ENCODE measurements around the gene TBXAS1. TPM values are rescaled to one million over a fixed set of nuclear protein-coding genes. Genes with fewer than 3 reads are reported as not detected.

The TBXAS1 gene
- total and polyA plus RNA-seq, 4 donors = 4.1 to 22.4 (median 12.2) TPM

- 91% methylated on average over 2 of the region's 2 CpGs for WGBS
- Histone ChIP-seq H3K36me3 (ENCODE audit: control insufficient read depth in 4 of 4, insufficient read depth in 3 of 4, low read depth in 1 of 4, low read length in 3 of 4) (no peaks in the 10 kb centered on the region), H3K4me1 (ENCODE audit: control insufficient read depth in 4 of 4, insufficient read depth in 4 of 4, low read length in 3 of 4) (peaks cover 0 to 6% (median 2%) of the 10 kb centered on the region in 4 donors)
Measured at GRCh38 chr7:139948167-139948566, 119.1 kb downstream of the TBXAS1 start.

GRCh38 chr7:139948587-139949335 is 119.7 kb downstream of the TBXAS1 start:
- WGBS = 80% methylated on average over 10 of the region's 10 CpGs
- Histone ChIP-seq H3K4me1 (ENCODE audit: control insufficient read depth in 4 of 4, insufficient read depth in 4 of 4, low read length in 3 of 4) (peaks cover 0 to 6% (median 2%) of the 10 kb centered on the region in 4 donors), H3K27me3 (ENCODE audit: control insufficient read depth in 4 of 4, insufficient read depth in 4 of 4, low read length in 3 of 4) (no peaks in the 10 kb centered on the region), H3K27ac (ENCODE audit: low read depth in 1 of 2, low read length in 2 of 2) (no peak overlapping the region), H3K36me3 (ENCODE audit: control insufficient read depth in 4 of 4, insufficient read depth in 3 of 4, low read depth in 1 of 4, low read length in 3 of 4) (no peaks in the 10 kb centered on the region), H3K9ac (ENCODE audit: low read depth in 1 of 2, low read length in 2 of 2) (no peak overlapping the region), H3K4me3 (ENCODE audit: low read depth in 1 of 3, low read length in 3 of 3) (no peak overlapping the region), H3K9me3 (ENCODE audit: control insufficient read depth in 4 of 4, low read length in 3 of 4) (peaks cover 0 to 10% (median 2%) of the 10 kb centered on the region in 4 donors)
- TF ChIP-seq SP1 (IDR thresholded peaks at IDR 0.05) (no peak), HNF4A (conservative IDR thresholded peaks at IDR 0.05) (no peak), MAX (IDR thresholded peaks at IDR 0.05) (no peak), FOXA2 (IDR thresholded peaks at IDR 0.05) (no peak), RAD21 (IDR thresholded peaks at IDR 0.05) (no peak), NR2F2 (IDR thresholded peaks at IDR 0.05) (no peak), JUND (IDR thresholded peaks at IDR 0.05) (no peak), CTCF (IDR thresholded peaks at IDR 0.05; ENCODE audit: low read depth, low read length, missing input control) (no peak), EGR1 (IDR thresholded peaks at IDR 0.05; ENCODE audit: low read depth in 2 of 2) (no peak), TAF1 (conservative IDR thresholded peaks at IDR 0.05) (no peak), FOXA1 (IDR thresholded peaks at IDR 0.05) (no peak)
- TF ChIP-seq, protein P1, sequence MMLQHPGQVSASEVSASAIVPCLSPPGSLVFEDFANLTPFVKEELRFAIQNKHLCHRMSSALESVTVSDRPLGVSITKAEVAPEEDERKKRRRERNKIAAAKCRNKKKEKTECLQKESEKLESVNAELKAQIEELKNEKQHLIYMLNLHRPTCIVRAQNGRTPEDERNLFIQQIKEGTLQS (IDR thresholded peaks at IDR 0.05) = no peak
- DNase-seq (ENCODE audit: low spot score) = no peak

More at GRCh38 chr7:139948167-139948566, 119.1 kb downstream of the TBXAS1 start:
- H3K9ac ChIP-seq (ENCODE audit: low read depth in 1 of 2, low read length in 2 of 2) = no peak overlapping the region
- no peaks in the 10 kb centered on the region for H3K27me3 ChIP-seq (ENCODE audit: control insufficient read depth in 4 of 4, insufficient read depth in 4 of 4, low read length in 3 of 4)
- TF ChIP-seq MAX (IDR thresholded peaks at IDR 0.05) (no peak), YY1 (IDR thresholded peaks at IDR 0.05) (no peak), HNF4A (conservative IDR thresholded peaks at IDR 0.05) (no peak), HNF4G (IDR thresholded peaks at IDR 0.05) (no peak), EGR1 (IDR thresholded peaks at IDR 0.05; ENCODE audit: low read depth in 2 of 2) (no peak)
- no peak overlapping the region for H3K4me3 ChIP-seq (ENCODE audit: low read depth in 1 of 3, low read length in 3 of 3)
- H3K27ac ChIP-seq (ENCODE audit: low read depth in 1 of 2, low read length in 2 of 2) = no peak overlapping the region
- H3K9me3 ChIP-seq (ENCODE audit: control insufficient read depth in 4 of 4, low read length in 3 of 4) = peaks cover 0 to 10% (median 2%) of the 10 kb centered on the region in 4 donors
- no peak for DNase-seq (ENCODE audit: low spot score)

DNA sequence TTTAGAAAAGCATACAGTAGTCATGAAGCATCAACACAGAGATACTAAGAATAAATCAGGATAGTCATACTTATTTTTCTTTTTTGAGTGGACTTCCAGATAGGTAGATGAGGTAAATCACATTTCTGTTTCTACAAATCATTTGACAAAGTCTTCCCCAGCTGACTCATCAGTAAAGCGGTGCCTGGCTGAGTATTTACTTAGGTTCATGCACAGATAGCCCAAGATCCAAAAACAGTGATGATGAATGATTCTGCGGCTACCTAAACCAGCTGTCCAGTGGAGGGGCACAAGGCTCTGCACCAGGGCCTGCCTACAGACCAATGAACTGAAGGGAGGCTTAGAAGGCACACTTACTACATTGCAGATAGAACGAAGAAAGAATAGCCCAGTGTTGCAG is 120.6 kb downstream of the TBXAS1 start:
- H3K9me3 ChIP-seq (ENCODE audit: control insufficient read depth in 4 of 4, low read length in 3 of 4) = peaks cover 0 to 10% (median 2%) of the 10 kb centered on the region in 4 donors
- no peaks in the 10 kb centered on the region for H3K36me3 ChIP-seq (ENCODE audit: control insufficient read depth in 4 of 4, insufficient read depth in 3 of 4, low read depth in 1 of 4, low read length in 3 of 4)
- no peak for DNase-seq (ENCODE audit: low spot score)
- peaks cover 0 to 6% (median 2%) of the 10 kb centered on the region in 4 donors for H3K4me1 ChIP-seq (ENCODE audit: control insufficient read depth in 4 of 4, insufficient read depth in 4 of 4, low read length in 3 of 4)
- no peak overlapping the region for H3K9ac ChIP-seq (ENCODE audit: low read depth in 1 of 2, low read length in 2 of 2)
- no peaks in the 10 kb centered on the region for H3K27me3 ChIP-seq (ENCODE audit: control insufficient read depth in 4 of 4, insufficient read depth in 4 of 4, low read length in 3 of 4)
- 80% methylated on average over 3 of the region's 3 CpGs for WGBS
- no peak overlapping the region for H3K27ac ChIP-seq (ENCODE audit: low read depth in 1 of 2, low read length in 2 of 2)
- H3K4me3 ChIP-seq (ENCODE audit: low read depth in 1 of 3, low read length in 3 of 3) = no peak overlapping the region
- no peak for TF ChIP-seq RAD21 (IDR thresholded peaks at IDR 0.05)
- no peak for TF ChIP-seq MAX (IDR thresholded peaks at IDR 0.05)
- TF ChIP-seq, protein P2, sequence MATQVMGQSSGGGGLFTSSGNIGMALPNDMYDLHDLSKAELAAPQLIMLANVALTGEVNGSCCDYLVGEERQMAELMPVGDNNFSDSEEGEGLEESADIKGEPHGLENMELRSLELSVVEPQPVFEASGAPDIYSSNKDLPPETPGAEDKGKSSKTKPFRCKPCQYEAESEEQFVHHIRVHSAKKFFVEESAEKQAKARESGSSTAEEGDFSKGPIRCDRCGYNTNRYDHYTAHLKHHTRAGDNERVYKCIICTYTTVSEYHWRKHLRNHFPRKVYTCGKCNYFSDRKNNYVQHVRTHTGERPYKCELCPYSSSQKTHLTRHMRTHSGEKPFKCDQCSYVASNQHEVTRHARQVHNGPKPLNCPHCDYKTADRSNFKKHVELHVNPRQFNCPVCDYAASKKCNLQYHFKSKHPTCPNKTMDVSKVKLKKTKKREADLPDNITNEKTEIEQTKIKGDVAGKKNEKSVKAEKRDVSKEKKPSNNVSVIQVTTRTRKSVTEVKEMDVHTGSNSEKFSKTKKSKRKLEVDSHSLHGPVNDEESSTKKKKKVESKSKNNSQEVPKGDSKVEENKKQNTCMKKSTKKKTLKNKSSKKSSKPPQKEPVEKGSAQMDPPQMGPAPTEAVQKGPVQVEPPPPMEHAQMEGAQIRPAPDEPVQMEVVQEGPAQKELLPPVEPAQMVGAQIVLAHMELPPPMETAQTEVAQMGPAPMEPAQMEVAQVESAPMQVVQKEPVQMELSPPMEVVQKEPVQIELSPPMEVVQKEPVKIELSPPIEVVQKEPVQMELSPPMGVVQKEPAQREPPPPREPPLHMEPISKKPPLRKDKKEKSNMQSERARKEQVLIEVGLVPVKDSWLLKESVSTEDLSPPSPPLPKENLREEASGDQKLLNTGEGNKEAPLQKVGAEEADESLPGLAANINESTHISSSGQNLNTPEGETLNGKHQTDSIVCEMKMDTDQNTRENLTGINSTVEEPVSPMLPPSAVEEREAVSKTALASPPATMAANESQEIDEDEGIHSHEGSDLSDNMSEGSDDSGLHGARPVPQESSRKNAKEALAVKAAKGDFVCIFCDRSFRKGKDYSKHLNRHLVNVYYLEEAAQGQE (IDR thresholded peaks at IDR 0.05) = no peak
- no peak for TF ChIP-seq HNF4A (conservative IDR thresholded peaks at IDR 0.05)
- TF ChIP-seq, protein P3, sequence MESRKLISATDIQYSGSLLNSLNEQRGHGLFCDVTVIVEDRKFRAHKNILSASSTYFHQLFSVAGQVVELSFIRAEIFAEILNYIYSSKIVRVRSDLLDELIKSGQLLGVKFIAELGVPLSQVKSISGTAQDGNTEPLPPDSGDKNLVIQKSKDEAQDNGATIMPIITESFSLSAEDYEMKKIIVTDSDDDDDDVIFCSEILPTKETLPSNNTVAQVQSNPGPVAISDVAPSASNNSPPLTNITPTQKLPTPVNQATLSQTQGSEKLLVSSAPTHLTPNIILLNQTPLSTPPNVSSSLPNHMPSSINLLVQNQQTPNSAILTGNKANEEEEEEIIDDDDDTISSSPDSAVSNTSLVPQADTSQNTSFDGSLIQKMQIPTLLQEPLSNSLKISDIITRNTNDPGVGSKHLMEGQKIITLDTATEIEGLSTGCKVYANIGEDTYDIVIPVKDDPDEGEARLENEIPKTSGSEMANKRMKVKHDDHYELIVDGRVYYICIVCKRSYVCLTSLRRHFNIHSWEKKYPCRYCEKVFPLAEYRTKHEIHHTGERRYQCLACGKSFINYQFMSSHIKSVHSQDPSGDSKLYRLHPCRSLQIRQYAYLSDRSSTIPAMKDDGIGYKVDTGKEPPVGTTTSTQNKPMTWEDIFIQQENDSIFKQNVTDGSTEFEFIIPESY (IDR thresholded peaks at IDR 0.05) = no peak
- no peak for TF ChIP-seq TAF1 (conservative IDR thresholded peaks at IDR 0.05)
- TF ChIP-seq RXRA (IDR thresholded peaks at IDR 0.05) = no peak
- TF ChIP-seq, protein P1 (IDR thresholded peaks at IDR 0.05) = no peak
- no peak for TF ChIP-seq YY1 (IDR thresholded peaks at IDR 0.05)
- TF ChIP-seq JUND (IDR thresholded peaks at IDR 0.05) = no peak
- no peak for TF ChIP-seq GABPA (IDR thresholded peaks at IDR 0.05 in 1 of 2, conservative IDR thresholded peaks at IDR 0.05 in 1 of 2)

All from liver (tissue), 9 donors.